Panc1 (cell line): ENCODE measurements around the gene CDK6.

Source experiments
- REST ChIP-seq, 2 experiments: IDR thresholded peaks; 2 replicates each; pipeline ENCODE4 v1.6.1; 2011 to 2012; ENCODE audit warnings: low read depth in 2 of 2, control low read depth in 1 of 2, low read length in 1 of 2, mild to moderate bottlenecking in 1 of 2, moderate library complexity in 1 of 2; ENCODE audit not compliant: insufficient read depth in 1 of 2
- SIN3A ChIP-seq: IDR thresholded peaks from 2 replicates; pipeline ENCODE4 v1.6.1; 2012; ENCODE audit warnings: low read depth, mild to moderate bottlenecking, low read length, moderate library complexity, borderline replicate concordance; ENCODE audit not compliant: insufficient read depth
- TF ChIP-seq, protein P1 (sequence below): fragments of 450-650 bp; IDR thresholded peaks from 2 replicates; pipeline ENCODE4 v1.5.1; 2017; ENCODE audit warnings: mild to moderate bottlenecking

DNA sequence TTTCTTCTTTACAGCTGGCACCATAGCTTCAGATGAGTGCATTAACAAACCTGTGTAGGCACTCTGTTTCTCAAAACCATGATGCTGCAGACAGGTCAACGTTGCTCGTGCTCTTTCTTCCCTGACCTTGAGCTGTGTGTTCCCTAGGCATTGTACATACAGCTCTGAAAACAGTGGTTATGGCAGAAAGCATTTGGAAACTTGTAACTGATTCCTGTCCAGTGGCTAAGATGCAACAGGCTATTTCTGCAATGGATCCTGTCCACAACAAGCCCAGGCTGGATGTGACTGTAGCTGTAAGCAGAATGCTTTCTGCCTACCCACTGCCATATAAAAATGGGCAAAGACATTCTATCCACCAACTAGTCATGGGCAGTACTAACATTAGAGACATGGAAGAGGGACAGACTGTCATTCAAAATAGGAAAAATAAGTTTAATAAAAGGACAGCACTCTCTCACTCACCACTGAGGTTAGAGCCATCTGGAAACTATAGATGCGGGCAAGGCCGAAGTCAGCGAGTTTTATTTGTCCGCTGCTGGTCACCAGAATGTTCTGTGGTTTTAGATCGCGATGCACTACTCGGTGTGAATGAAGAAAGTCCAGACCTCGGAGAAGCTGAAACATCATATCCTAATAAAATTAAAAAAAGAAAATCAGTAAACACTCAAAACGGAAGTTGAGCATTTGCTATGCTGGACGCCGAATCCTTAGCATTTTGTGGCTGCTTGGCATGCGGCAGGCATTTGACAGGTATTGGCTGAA lies 111.0 kb downstream of the CDK6 start:
- TF ChIP-seq SIN3A: no peak
- TF ChIP-seq, protein P1, sequence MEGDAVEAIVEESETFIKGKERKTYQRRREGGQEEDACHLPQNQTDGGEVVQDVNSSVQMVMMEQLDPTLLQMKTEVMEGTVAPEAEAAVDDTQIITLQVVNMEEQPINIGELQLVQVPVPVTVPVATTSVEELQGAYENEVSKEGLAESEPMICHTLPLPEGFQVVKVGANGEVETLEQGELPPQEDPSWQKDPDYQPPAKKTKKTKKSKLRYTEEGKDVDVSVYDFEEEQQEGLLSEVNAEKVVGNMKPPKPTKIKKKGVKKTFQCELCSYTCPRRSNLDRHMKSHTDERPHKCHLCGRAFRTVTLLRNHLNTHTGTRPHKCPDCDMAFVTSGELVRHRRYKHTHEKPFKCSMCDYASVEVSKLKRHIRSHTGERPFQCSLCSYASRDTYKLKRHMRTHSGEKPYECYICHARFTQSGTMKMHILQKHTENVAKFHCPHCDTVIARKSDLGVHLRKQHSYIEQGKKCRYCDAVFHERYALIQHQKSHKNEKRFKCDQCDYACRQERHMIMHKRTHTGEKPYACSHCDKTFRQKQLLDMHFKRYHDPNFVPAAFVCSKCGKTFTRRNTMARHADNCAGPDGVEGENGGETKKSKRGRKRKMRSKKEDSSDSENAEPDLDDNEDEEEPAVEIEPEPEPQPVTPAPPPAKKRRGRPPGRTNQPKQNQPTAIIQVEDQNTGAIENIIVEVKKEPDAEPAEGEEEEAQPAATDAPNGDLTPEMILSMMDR: no peak
- no peak for TF ChIP-seq REST (IDR thresholded peaks at IDR 0.05; ENCODE audit: insufficient read depth in 1 of 2, low read depth in 2 of 2, low read length in 1 of 2)
